ENCODE data around the gene CMTM4.
"Not testable (repeated sequence)": the region's sequence is repeated elsewhere in the genome, so short reads cannot be mapped to it uniquely, and the experiment has no call there.

CMTM4 gene

DNA sequence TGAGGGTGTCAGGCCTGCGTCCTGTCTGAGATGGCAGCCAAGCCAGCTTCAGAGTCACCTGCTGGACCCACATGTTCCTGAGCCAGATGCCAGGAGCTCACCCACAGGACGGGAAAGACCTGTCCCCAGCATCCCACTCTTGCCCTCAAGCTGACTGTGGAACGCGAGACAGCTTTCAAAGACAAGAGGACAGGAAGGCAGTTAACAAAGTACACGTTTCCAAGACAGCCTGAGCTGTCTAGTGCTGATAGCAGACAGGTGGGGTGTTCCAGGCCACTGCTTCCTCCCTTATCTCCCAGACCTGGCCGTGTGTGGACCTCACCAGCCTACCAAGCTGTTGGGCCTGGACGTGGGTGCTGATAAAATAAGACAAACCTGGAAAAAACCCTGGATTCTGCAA lies 78.8 kb downstream of the CMTM4 start:
- CTCF ChIA-PET, result interaction anchor here (0.5 to 2.8 kb wide), 4 partner anchors 9 to 40 kb away, joined by 3 to 20 read pairs (median 6); no protein-coding TSS in a partner anchor
- TF ChIP-seq, protein P1, sequence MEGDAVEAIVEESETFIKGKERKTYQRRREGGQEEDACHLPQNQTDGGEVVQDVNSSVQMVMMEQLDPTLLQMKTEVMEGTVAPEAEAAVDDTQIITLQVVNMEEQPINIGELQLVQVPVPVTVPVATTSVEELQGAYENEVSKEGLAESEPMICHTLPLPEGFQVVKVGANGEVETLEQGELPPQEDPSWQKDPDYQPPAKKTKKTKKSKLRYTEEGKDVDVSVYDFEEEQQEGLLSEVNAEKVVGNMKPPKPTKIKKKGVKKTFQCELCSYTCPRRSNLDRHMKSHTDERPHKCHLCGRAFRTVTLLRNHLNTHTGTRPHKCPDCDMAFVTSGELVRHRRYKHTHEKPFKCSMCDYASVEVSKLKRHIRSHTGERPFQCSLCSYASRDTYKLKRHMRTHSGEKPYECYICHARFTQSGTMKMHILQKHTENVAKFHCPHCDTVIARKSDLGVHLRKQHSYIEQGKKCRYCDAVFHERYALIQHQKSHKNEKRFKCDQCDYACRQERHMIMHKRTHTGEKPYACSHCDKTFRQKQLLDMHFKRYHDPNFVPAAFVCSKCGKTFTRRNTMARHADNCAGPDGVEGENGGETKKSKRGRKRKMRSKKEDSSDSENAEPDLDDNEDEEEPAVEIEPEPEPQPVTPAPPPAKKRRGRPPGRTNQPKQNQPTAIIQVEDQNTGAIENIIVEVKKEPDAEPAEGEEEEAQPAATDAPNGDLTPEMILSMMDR (conservative IDR thresholded peaks at IDR 0.05; ENCODE audit: low read depth), result no peak
- peak overlapping the region; percentile 93 for H3K27ac ChIP-seq
- POLR2A ChIA-PET (ENCODE audit: low non-redundant PET), result no interaction called here
- no peak for DNase-seq (ENCODE audit: low spot score)

DNA sequence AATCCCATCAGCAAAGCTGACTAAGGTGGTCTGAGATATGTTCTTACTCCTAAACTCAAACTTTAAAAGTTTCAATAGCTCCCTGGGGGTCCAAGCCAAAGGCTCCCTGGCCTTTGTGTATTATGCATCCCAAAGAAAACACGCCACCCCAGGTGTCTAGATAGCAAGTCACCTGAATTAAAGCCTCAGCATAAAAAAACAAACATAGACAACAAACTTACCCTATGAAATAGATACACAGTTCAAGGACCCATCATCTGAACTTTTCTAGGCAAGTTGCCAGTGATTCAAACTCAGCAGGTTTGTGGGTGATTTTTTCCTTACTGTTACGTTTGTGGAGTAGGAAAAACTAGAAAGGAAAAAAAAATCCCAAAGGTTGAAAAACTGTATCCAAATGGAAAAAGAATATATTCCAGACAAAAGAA lies 79.5 kb downstream of the CMTM4 start:
- no peak for DNase-seq (ENCODE audit: low spot score)
- TF ChIP-seq, protein P1 (conservative IDR thresholded peaks at IDR 0.05; ENCODE audit: low read depth), result no peak
- CTCF ChIA-PET, result interaction anchor here (1.9 to 2.8 kb wide), 2 partner anchors 8 to 34 kb away, joined by 9 to 20 read pairs; no protein-coding TSS in a partner anchor
- H3K27ac ChIP-seq, result no peak overlapping the region
- POLR2A ChIA-PET (ENCODE audit: low non-redundant PET), result no interaction called here

DNA sequence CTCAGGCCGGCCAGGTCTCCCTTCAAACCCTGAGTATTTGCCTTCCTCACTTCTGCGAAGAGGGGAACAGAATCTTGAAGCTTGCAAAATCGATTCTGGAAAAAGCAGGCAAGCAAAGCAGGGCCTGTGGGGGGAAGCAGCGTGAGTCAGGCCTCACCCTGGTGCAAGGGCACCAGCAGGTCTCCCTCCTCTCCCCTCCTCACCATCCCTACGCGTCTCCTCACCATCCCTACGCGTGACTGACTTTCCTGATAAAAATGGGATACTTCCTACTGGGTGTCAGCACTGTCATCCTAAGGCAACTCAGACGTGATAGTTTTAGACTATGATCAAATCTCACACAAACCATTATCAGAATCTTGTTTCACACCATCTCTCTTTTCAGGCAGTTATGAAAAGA lies 80.0 kb downstream of the CMTM4 start:
- ChIA-PET POLR2A (ENCODE audit: low non-redundant PET) (no interaction called here), CTCF (interaction anchor here (2.8 kb wide), 1 partner anchor 8 kb away, joined by 20 read pairs; no protein-coding TSS in a partner anchor)
- no peak for DNase-seq (ENCODE audit: low spot score)
- TF ChIP-seq, protein P1 (conservative IDR thresholded peaks at IDR 0.05; ENCODE audit: low read depth), result no peak
- H3K27ac ChIP-seq, result peak overlapping the region; percentile 48

DNA sequence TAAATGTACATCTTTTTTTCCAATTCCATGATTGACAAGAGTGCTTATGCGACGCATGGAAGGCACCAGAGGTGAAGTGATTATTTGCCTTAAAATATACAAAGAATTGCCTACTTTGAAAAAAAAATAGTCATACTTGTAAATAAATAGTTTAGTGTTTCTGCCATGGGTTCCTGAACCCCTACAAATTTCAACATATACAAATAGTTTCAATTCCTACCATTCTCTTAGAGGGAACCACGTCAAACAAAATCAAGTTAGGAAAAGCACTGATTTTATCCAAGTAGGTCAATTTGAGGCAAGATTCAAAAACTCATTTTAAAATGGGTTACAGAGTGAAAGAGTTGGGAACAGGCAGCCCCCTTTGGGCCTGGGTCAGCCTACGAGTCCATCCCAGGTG lies 80.4 kb downstream of the CMTM4 start:
- TF ChIP-seq, protein P1 (conservative IDR thresholded peaks at IDR 0.05; ENCODE audit: low read depth), result no peak
- POLR2A ChIA-PET (ENCODE audit: low non-redundant PET), result no interaction called here
- H3K27ac ChIP-seq, result peak overlapping the region; percentile 48
- no peak for DNase-seq (ENCODE audit: low spot score)
- CTCF ChIA-PET, result no interaction called here

DNA sequence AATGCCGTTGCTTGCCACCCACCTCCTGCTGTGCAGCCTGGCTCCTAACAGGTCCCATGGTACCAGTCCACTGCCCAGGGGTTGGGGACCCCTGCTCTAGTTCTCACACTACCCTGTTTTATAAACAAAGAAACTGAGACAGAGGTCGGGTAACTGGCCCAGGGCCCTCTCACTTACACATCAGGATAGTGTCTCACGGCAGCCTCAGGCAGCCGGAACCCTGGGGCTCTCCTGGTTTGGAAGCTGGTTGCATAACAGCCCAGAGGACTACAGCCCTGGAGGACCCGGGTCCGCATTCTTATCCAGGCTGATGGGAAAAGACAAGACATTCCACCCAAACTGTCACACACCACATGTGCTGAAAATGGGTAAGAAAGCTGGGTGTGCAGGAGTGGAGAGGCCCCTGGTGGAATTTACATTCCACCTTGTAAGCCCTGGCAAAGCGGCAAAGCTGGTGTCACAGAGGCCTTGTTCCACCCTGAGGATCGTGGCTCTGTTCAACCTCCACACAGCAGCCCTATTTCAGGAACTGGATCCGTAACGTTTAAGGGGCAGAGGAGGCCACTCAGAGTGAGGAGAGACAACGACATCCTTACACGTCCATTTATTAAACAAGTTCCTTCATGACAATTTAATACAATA lies 82.3 kb downstream of the CMTM4 start:
- CTCF ChIA-PET, result interaction anchor here (1.2 kb wide), 1 partner anchor 37 kb away, joined by 3 read pairs; no protein-coding TSS in a partner anchor
- TF ChIP-seq, protein P1 (conservative IDR thresholded peaks at IDR 0.05; ENCODE audit: low read depth), result no peak
- no peak for DNase-seq (ENCODE audit: low spot score)
- H3K27ac ChIP-seq, result peak overlapping the region; percentile 49
- POLR2A ChIA-PET (ENCODE audit: low non-redundant PET), result no interaction called here

DNA sequence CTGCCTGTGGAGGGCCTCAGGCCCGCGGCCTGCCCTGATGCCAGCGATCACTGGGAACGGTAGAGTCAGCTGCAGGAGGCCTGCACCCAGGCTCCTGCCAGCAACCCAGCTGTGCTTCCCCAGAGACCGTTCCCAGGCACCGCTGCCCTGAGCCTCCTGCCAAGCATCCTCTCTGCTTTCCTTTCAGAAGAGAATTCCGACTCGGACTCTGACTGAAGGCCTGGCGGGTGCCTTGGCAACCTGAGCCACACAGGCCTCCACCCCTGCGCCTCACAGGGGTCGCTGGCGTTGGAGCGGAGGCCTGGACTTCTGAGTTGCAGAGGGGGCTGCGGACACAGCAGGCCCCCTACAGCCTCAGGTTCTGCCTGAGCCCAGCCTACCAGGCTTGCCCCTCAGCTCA lies 84.1 kb downstream of the CMTM4 start:
- ChIA-PET POLR2A (ENCODE audit: low non-redundant PET) (no interaction called here), CTCF (no interaction called here)
- no peak for DNase-seq (ENCODE audit: low spot score)
- TF ChIP-seq, protein P1 (conservative IDR thresholded peaks at IDR 0.05; ENCODE audit: low read depth), result no peak
- H3K27ac ChIP-seq, result peak overlapping the region; percentile 88; the same call in 1 of the 2 replicates

DNA sequence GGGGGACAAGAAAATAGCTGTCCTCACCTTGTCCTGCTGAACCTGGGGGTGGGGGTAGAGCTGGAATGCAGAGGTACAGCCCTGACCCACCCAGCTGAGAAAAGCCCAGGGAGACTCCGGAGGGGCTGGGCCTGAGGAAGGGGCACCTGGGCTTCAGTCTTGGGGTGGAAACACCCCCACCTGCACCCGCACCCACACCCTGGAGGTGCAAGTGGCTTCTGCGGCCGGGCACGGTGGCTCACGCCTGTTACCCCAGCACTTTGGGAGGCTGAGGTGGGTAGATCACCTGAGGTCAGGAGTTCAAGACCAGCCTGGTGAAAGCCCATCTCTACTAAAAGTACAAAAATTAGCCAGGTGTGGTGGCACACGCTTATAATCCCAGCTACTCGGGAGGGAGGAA lies 84.6 kb downstream of the CMTM4 start:
- CTCF ChIA-PET; POLR2A ChIA-PET (ENCODE audit: low non-redundant PET); DNase-seq (ENCODE audit: low spot score): not testable (repeated sequence)
- H3K27ac ChIP-seq, result peak overlapping the region; percentile 88; the same call in 1 of the 2 replicates

Data from RWPE1 (cell line).